ENCODE data around the gene PRKCA.

Gene PRKCA

GRCh38 chr17:66649818-66650543 lies 347.6 kb downstream of the PRKCA start:
- TF ChIP-seq CTCF (IDR thresholded peaks at IDR 0.05; ENCODE audit: low read depth, low read length) (no peak; the same call in 1 of the 2 replicates), EZH2phosphoT487 (IDR thresholded peaks at IDR 0.05; ENCODE audit: low read depth) (no peak)
- Histone ChIP-seq H3K4me2 (ENCODE audit: low read length) (peak overlapping the region; percentile 92), H3K36me3 (replicated peaks; ENCODE audit: low read depth, low read length) (no peaks in the 10 kb centered on the region), H2AFZ (ENCODE audit: low read depth, low read length) (peak overlapping the region; percentile 94), H3K79me2 (ENCODE audit: low read length) (no peaks in the 10 kb centered on the region), H3K27ac (ENCODE audit: low read length) (no peak overlapping the region), H3K9ac (ENCODE audit: low read length) (peak overlapping the region; percentile 44), H3K4me3 (ENCODE audit: low read length) (peak overlapping the region; percentile 63), H3K27me3 (ENCODE audit: low read depth, low read length) (peaks cover 12% of the 10 kb centered on the region), H3K9me3 (ENCODE audit: insufficient read depth, low read length) (no peaks in the 10 kb centered on the region), H4K20me1 (ENCODE audit: insufficient read depth, low read length) (no peaks in the 10 kb centered on the region), H3K4me1 (ENCODE audit: low read length) (peaks cover 16% of the 10 kb centered on the region)

- no peaks in the 10 kb centered on the region for H3K36me3 ChIP-seq (replicated peaks; ENCODE audit: low read depth, low read length)
- peak overlapping the region; percentile 44 for H3K9ac ChIP-seq (ENCODE audit: low read length)
- H2AFZ ChIP-seq (ENCODE audit: low read depth, low read length), result peak overlapping the region; percentile 94
- no peak for TF ChIP-seq EZH2phosphoT487 (IDR thresholded peaks at IDR 0.05; ENCODE audit: low read depth)
- no peak for TF ChIP-seq CTCF (IDR thresholded peaks at IDR 0.05; ENCODE audit: low read depth, low read length)
- H3K27me3 ChIP-seq (ENCODE audit: low read depth, low read length), result peaks cover 13% of the 10 kb centered on the region
- H3K79me2 ChIP-seq (ENCODE audit: low read length), result no peaks in the 10 kb centered on the region
- peak overlapping the region; percentile 63 for H3K4me3 ChIP-seq (ENCODE audit: low read length)
- H3K4me1 ChIP-seq (ENCODE audit: low read length), result peaks cover 16% of the 10 kb centered on the region
- H4K20me1 ChIP-seq (ENCODE audit: insufficient read depth, low read length), result no peaks in the 10 kb centered on the region
- no peak overlapping the region for H3K27ac ChIP-seq (ENCODE audit: low read length)
- H3K4me2 ChIP-seq (ENCODE audit: low read length), result peak overlapping the region; percentile 92
- H3K9me3 ChIP-seq (ENCODE audit: insufficient read depth, low read length), result no peaks in the 10 kb centered on the region
Observed at GRCh38 chr17:66650544-66650877, 348.1 kb downstream of the PRKCA start.

DNA sequence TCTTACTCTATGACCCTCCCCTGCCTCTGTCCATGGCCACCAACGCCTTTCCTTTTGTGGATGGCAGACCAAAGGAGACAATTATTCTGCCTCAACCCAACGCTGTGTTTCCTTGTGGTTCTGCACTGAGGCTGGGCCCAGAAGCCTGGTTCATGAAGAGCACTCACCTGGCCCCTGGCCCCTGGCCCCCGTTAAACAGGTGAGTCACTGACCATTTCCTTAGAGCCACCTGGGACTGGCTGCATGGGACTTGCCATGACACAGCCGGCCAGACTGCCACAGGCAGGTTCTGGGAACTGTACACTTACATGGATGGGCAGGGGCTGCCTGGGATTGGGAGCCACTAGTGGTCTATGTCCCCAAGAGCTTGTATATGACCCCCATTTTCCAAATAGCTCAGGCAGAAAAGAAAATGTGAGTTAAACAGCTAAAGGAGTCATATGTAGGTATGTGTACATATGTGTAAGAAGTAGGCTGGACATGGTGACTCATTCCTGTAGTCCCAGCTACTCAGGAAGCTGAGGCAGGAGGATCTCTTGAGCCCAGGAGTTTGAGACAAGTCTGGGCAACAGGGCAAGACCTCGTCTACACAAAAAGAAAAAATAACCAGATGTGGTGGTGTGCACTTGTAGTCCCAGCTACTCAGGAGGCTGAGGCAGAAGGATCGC lies 350.6 kb downstream of the PRKCA start:
- Histone ChIP-seq H2AFZ (ENCODE audit: low read depth, low read length) (no peak overlapping the region), H3K9me3 (ENCODE audit: insufficient read depth, low read length) (no peaks in the 10 kb centered on the region), H3K4me1 (ENCODE audit: low read length) (peaks cover 16% of the 10 kb centered on the region), H4K20me1 (ENCODE audit: insufficient read depth, low read length) (no peaks in the 10 kb centered on the region), H3K4me2 (ENCODE audit: low read length) (no peak overlapping the region), H3K4me3 (ENCODE audit: low read length) (no peak overlapping the region), H3K79me2 (ENCODE audit: low read length) (no peaks in the 10 kb centered on the region), H3K36me3 (replicated peaks; ENCODE audit: low read depth, low read length) (no peaks in the 10 kb centered on the region), H3K27ac (ENCODE audit: low read length) (no peak overlapping the region), H3K9ac (ENCODE audit: low read length) (no peak overlapping the region), H3K27me3 (ENCODE audit: low read depth, low read length) (peaks cover 20% of the 10 kb centered on the region)
- TF ChIP-seq CTCF (IDR thresholded peaks at IDR 0.05; ENCODE audit: low read depth, low read length) (no peak), EZH2phosphoT487 (IDR thresholded peaks at IDR 0.05; ENCODE audit: low read depth) (no peak)

GRCh38 chr17:66654106-66654740 lies 351.8 kb downstream of the PRKCA start:
- H3K4me1 ChIP-seq (ENCODE audit: low read length), result peaks cover 16% of the 10 kb centered on the region
- TF ChIP-seq EZH2phosphoT487 (IDR thresholded peaks at IDR 0.05; ENCODE audit: low read depth) (no peak), CTCF (IDR thresholded peaks at IDR 0.05; ENCODE audit: low read depth, low read length) (no peak)
- H3K36me3 ChIP-seq (replicated peaks; ENCODE audit: low read depth, low read length), result no peaks in the 10 kb centered on the region
- no peak overlapping the region for H3K4me2 ChIP-seq (ENCODE audit: low read length)
- no peak overlapping the region for H2AFZ ChIP-seq (ENCODE audit: low read depth, low read length)
- no peak overlapping the region for H3K9ac ChIP-seq (ENCODE audit: low read length)
- H3K9me3 ChIP-seq (ENCODE audit: insufficient read depth, low read length), result no peaks in the 10 kb centered on the region
- no peaks in the 10 kb centered on the region for H4K20me1 ChIP-seq (ENCODE audit: insufficient read depth, low read length)
- H3K27me3 ChIP-seq (ENCODE audit: low read depth, low read length), result peaks cover 20% of the 10 kb centered on the region
- H3K4me3 ChIP-seq (ENCODE audit: low read length), result no peak overlapping the region
- H3K27ac ChIP-seq (ENCODE audit: low read length), result no peak overlapping the region
- no peaks in the 10 kb centered on the region for H3K79me2 ChIP-seq (ENCODE audit: low read length)
